OCI-LY1 (cell line): ENCODE results near the gene HDC.

ENCODE experiments used
- EZH2 ChIP-seq: fragments of 200-600 bp; sonication (generic), shearing (Covaris generic); IDR thresholded peaks from 2 replicates; pipeline ENCODE4 v1.8.0; 2017; ENCODE audit warnings: borderline replicate concordance, mixed run types, mild to moderate bottlenecking, antibody characterized with exemption, low read length, moderate library complexity, mixed read lengths
- TF ChIP-seq, protein P1 (sequence below): fragments of 200-600 bp; sonication (generic), shearing (Covaris generic); IDR thresholded peaks from 2 replicates; pipeline ENCODE4 v1.5.1; 2017; ENCODE audit warnings: mild to moderate bottlenecking, antibody characterized with exemption, low read length, moderate library complexity, mixed read lengths

DNA sequence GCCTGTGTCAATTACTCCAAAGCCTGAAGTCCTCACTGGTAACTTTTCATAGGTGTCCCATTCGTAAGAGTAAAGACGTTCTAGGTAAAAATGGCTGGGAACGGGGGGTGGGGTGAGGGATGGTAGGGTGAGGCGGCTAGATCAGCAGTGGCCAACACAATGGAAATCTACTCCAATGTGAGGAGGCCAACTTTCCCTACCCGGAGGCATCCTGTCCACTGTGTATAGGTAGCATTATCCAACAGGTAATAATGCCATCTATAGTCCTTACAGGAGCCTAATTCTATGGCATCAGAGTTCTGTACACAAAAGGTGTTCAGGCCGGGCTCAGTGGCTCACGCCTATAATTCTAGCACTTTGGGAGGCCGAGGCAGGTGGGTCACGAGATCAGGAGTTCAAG lies 29.1 kb downstream of the HDC start:
- TF ChIP-seq, protein P1, sequence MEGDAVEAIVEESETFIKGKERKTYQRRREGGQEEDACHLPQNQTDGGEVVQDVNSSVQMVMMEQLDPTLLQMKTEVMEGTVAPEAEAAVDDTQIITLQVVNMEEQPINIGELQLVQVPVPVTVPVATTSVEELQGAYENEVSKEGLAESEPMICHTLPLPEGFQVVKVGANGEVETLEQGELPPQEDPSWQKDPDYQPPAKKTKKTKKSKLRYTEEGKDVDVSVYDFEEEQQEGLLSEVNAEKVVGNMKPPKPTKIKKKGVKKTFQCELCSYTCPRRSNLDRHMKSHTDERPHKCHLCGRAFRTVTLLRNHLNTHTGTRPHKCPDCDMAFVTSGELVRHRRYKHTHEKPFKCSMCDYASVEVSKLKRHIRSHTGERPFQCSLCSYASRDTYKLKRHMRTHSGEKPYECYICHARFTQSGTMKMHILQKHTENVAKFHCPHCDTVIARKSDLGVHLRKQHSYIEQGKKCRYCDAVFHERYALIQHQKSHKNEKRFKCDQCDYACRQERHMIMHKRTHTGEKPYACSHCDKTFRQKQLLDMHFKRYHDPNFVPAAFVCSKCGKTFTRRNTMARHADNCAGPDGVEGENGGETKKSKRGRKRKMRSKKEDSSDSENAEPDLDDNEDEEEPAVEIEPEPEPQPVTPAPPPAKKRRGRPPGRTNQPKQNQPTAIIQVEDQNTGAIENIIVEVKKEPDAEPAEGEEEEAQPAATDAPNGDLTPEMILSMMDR: no peak
- no peak for TF ChIP-seq EZH2
